ENCODE results near the gene LRCOL1.

The LRCOL1 gene

GRCh38 chr12:132619071-132619385 lies 8.6 kb upstream of the LRCOL1 start:
- no peak for DNase-seq (ENCODE audit: low spot score)

GRCh38 chr12:132618683-132619043 lies 8.3 kb upstream of the LRCOL1 start, which contains the start of gene P2RX2:
Gene P2RX2 (plus strand): TSS chr12:132618776. CDS start chr12:132618817, 41 bp downstream.
- no peak for DNase-seq (ENCODE audit: low spot score)

- no peak for DNase-seq (ENCODE audit: low spot score)
Observed at GRCh38 chr12:132617822-132618682, 7.7 kb upstream of the LRCOL1 start.

GRCh38 chr12:132617135-132617701 lies 6.8 kb upstream of the LRCOL1 start:
- no peak for DNase-seq (ENCODE audit: low spot score)

- no peak for DNase-seq (ENCODE audit: low spot score)
Observed at GRCh38 chr12:132615579-132616038, 5.2 kb upstream of the LRCOL1 start.

GRCh38 chr12:132614861-132615578 lies 4.6 kb upstream of the LRCOL1 start:
- peak; percentile 81 for DNase-seq (ENCODE audit: low spot score)

- no peak for DNase-seq (ENCODE audit: low spot score)
Observed at GRCh38 chr12:132614029-132614428, 3.6 kb upstream of the LRCOL1 start.

- DNase-seq (ENCODE audit: low spot score): no peak
Observed at GRCh38 chr12:132611620-132612019, 1.2 kb upstream of the LRCOL1 start.

GRCh38 chr12:132610866-132611602 lies 652 bp upstream of the LRCOL1 start:
- no peak for DNase-seq (ENCODE audit: low spot score)

- peak; percentile 44 for DNase-seq (ENCODE audit: low spot score)
Observed at GRCh38 chr12:132608231-132609171, 1.9 kb downstream of the LRCOL1 start.

GRCh38 chr12:132606927-132607326 lies 3.5 kb downstream of the LRCOL1 start:
- no peak for DNase-seq (ENCODE audit: low spot score)

GRCh38 chr12:132606466-132606865 lies 3.9 kb downstream of the LRCOL1 start:
- DNase-seq (ENCODE audit: low spot score): no peak

GRCh38 chr12:132605892-132606291 lies 4.5 kb downstream of the LRCOL1 start:
- DNase-seq (ENCODE audit: low spot score): no peak

GRCh38 chr12:132604668-132605441 lies 5.5 kb downstream of the LRCOL1 start:
- no peak for DNase-seq (ENCODE audit: low spot score)

GRCh38 chr12:132604151-132604618 lies 6.2 kb downstream of the LRCOL1 start:
- DNase-seq (ENCODE audit: low spot score): no peak

GRCh38 chr12:132603240-132604150 lies 6.9 kb downstream of the LRCOL1 start:
- DNase-seq (ENCODE audit: low spot score): no peak

- DNase-seq (ENCODE audit: low spot score): no peak
Observed at GRCh38 chr12:132602572-132603239, 7.7 kb downstream of the LRCOL1 start.

- no peak for DNase-seq (ENCODE audit: low spot score)
Observed at GRCh38 chr12:132601171-132601883, 9.1 kb downstream of the LRCOL1 start.

Data from kidney tubule cell (primary cell).